Suprapubic skin (tissue), 4 donors: ENCODE measurements around the gene THBS3. TPM values are rescaled to one million over a fixed set of nuclear protein-coding genes. Genes with fewer than 3 reads are reported as not detected.

ENCODE experiments used
- DNase-seq, 2 donors: peaks; one replicate each; pipeline ENCODE4 v3.0.0-alpha.2; 2019; ENCODE audit warnings: low spot score in 2 of 2
- H3K27ac ChIP-seq: fragments of 200-600 bp; sonication (generic); one replicate; pipeline ENCODE4 v1.5.1; 2019
- H3K27me3 ChIP-seq: fragments of 200-600 bp; sonication (generic); one replicate; pipeline ENCODE4 v1.5.1; 2019
- H3K36me3 ChIP-seq: fragments of 200-600 bp; sonication (generic); one replicate; pipeline ENCODE4 v1.5.1; 2019
- H3K4me1 ChIP-seq: fragments of 200-600 bp; sonication (generic); one replicate; pipeline ENCODE4 v1.5.1; 2019
- H3K4me3 ChIP-seq: fragments of 200-600 bp; sonication (generic); one replicate; pipeline ENCODE4 v1.5.1; 2019; ENCODE audit warnings: mild to moderate bottlenecking
- H3K9me3 ChIP-seq: fragments of 200-600 bp; sonication (generic); one replicate; pipeline ENCODE4 v1.5.1; 2019
- CTCF ChIP-seq, 2 donors: fragments of 200-600 bp in 1 of 2; fragments of 450-650 bp in 1 of 2; sonication (generic) in 1 of 2; IDR thresholded peaks; one replicate each; pipeline ENCODE4 v1.5.1; 2016 to 2019; ENCODE audit warnings: antibody characterized with exemption in 2 of 2, mild to moderate bottlenecking in 1 of 2, moderate library complexity in 1 of 2
- EP300 ChIP-seq: sonication (generic); formaldehyde crosslinking; IDR thresholded peaks from one replicate; pipeline ENCODE4 v1.6.1; 2017; ENCODE audit warnings: antibody characterized with exemption
- POLR2A ChIP-seq, 2 donors: fragments of 450-650 bp; IDR thresholded peaks; one replicate each; pipeline ENCODE4 v1.6.1; 2017; ENCODE audit warnings: antibody characterized with exemption in 2 of 2, mild to moderate bottlenecking in 2 of 2, moderate library complexity in 2 of 2
- POLR2AphosphoS5 ChIP-seq, 3 donors: sonication (generic); formaldehyde crosslinking; IDR thresholded peaks; one replicate each; pipeline ENCODE4 v1.6.1; 2017; ENCODE audit warnings: antibody characterized with exemption in 3 of 3
- WGBS: methylation state at CpG from one replicate; pipeline ENCODE4 v1.1.5; 2018; 5-methylcytosine and 5-hydroxymethylcytosine counted together
- total RNA-seq, 4 donors: library from RNA; depleted of rRNA; stranded (reverse); fragments of >200 nt; gene quantifications; one replicate each; pipeline ENCODE4 v1.1.0, GENCODE V29; 2016

THBS3 gene
- total RNA-seq, 4 donors from 2014 or later = 21.4 to 90.8 (median 26.7) TPM

- Histone ChIP-seq H3K27me3 (peaks cover 15% of the 10 kb centered on the region), H3K4me1 (peaks cover 41% of the 10 kb centered on the region), H3K9me3 (no peaks in the 10 kb centered on the region), H3K4me3 (peak within 1 kb of the TSS; percentile 89), H3K27ac (peak within 1 kb of the TSS; percentile 90), H3K36me3 (peaks cover 20% of the 10 kb centered on the region)
- 3% methylated on average over 37 of the region's 38 CpGs for WGBS
- TF ChIP-seq EP300 (no peak), POLR2A (IDR thresholded peaks at IDR 0.05) (no peak), POLR2AphosphoS5 (IDR thresholded peaks at IDR 0.05) (no peak), CTCF (IDR thresholded peaks at IDR 0.05) (no peak)
- peak; percentile 77 to 79 for DNase-seq
These were observed 34.0 kb downstream of the THBS3 start, which contains the start of gene TRIM46 for GRCh38 chr1:155173478-155174323. TRIM46 (plus strand) TSS chr1:155173849; CDS start chr1:155173967, 118 bp downstream.

GRCh38 chr1:155172732-155173477 is 34.8 kb downstream of the THBS3 start, which contains the start of gene KRTCAP2:
KRTCAP2 (minus strand) TSS chr1:155173304; CDS start chr1:155173224, 80 bp downstream.
- under 1% methylated on average over 49 of the region's 57 CpGs for WGBS
- H3K36me3 ChIP-seq = peaks cover 21% of the 10 kb centered on the region
- H3K27ac ChIP-seq = peak within 1 kb of the TSS; percentile 90
- H3K9me3 ChIP-seq = no peaks in the 10 kb centered on the region
- H3K4me3 ChIP-seq = peak within 1 kb of the TSS; percentile 89
- peaks cover 43% of the 10 kb centered on the region for H3K4me1 ChIP-seq
- H3K27me3 ChIP-seq = peaks cover 15% of the 10 kb centered on the region
- TF ChIP-seq CTCF (IDR thresholded peaks at IDR 0.05) = peak; percentile 81 to 95
- TF ChIP-seq POLR2AphosphoS5 (IDR thresholded peaks at IDR 0.05) = peak in 2 of 3 donors; percentile 24 to 62
- no peak for TF ChIP-seq EP300
- peak in 1 of 2 donors; percentile 64 for TF ChIP-seq POLR2A (IDR thresholded peaks at IDR 0.05)
- peak; percentile 97 to 98 for DNase-seq

- Histone ChIP-seq H3K27ac (peak overlapping the region; percentile 90), H3K27me3 (peaks cover 15% of the 10 kb centered on the region), H3K4me1 (peaks cover 45% of the 10 kb centered on the region), H3K4me3 (peak overlapping the region; percentile 89), H3K9me3 (no peaks in the 10 kb centered on the region), H3K36me3 (peaks cover 21% of the 10 kb centered on the region)
- 45% methylated on average over 8 of the region's 8 CpGs for WGBS
- DNase-seq = peak in 1 of 2 donors; percentile 23
- no peak for TF ChIP-seq EP300
- TF ChIP-seq POLR2AphosphoS5 (IDR thresholded peaks at IDR 0.05) = no peak
- no peak for TF ChIP-seq POLR2A (IDR thresholded peaks at IDR 0.05)
- no peak for TF ChIP-seq CTCF (IDR thresholded peaks at IDR 0.05)
These were observed 35.6 kb downstream of the THBS3 start for GRCh38 chr1:155171836-155172731.

- H3K9me3 ChIP-seq = no peaks in the 10 kb centered on the region
- H3K27me3 ChIP-seq = peaks cover 15% of the 10 kb centered on the region
- peak in 1 of 2 donors; percentile 38 for DNase-seq
- peaks cover 21% of the 10 kb centered on the region for H3K36me3 ChIP-seq
- no peak overlapping the region for H3K27ac ChIP-seq
- no peak overlapping the region for H3K4me3 ChIP-seq
- peaks cover 42% of the 10 kb centered on the region for H3K4me1 ChIP-seq
- 93% methylated on average over 7 of the region's 7 CpGs for WGBS
- TF ChIP-seq POLR2AphosphoS5 (IDR thresholded peaks at IDR 0.05) = no peak
- no peak for TF ChIP-seq EP300
- no peak for TF ChIP-seq CTCF (IDR thresholded peaks at IDR 0.05)
- no peak for TF ChIP-seq POLR2A (IDR thresholded peaks at IDR 0.05)
These were observed 36.9 kb downstream of the THBS3 start for GRCh38 chr1:155170806-155171205.
